PC-9 (cell line): ENCODE results near the gene GPM6B. TPM values are rescaled to one million over a fixed set of nuclear protein-coding genes. Genes with fewer than 3 reads are reported as not detected.
A peak's percentile ranks its signal among the peaks of the same experiment; 100 is the strongest.

Experiments used
- BruUV-seq: library from RNA; stranded (reverse); fragments of 400-500 nt; replicated peaks from 2 replicates; lab custom pipeline; 2021; lab: Mats Ljungman, UMichigan
- CTCF ChIA-PET: fragments of 300-600 bp; sonication (Branson Sonifier 250); formaldehyde crosslinking; loops from one replicate; lab custom pipeline; 2022; ENCODE audit warnings: antibody characterized with exemption; lab: Charles Lee
- POLR2A ChIA-PET: fragments of 300-600 bp; sonication (Branson Sonifier 250); formaldehyde crosslinking; loops from one replicate; lab custom pipeline; 2022; ENCODE audit warnings: antibody characterized with exemption; ENCODE audit not compliant: unreplicated experiment; lab: Charles Lee
- DNase-seq, 2 experiments: peaks; one replicate each; pipeline versions ENCODE4 v3.0.0 to v3.0.0-alpha.2; 2015 to 2022; ENCODE audit warnings: mixed read lengths in 1 of 2
- H2AFZ ChIP-seq: fragments of 200-600 bp; sonication (generic); 2 replicates; pipeline ENCODE4 v1.8.1; 2017; ENCODE audit warnings: antibody characterized with exemption
- H3F3A ChIP-seq: fragments of 200-600 bp; sonication (generic); 2 replicates; pipeline ENCODE4 v1.8.1; 2017; ENCODE audit warnings: antibody characterized with exemption, mild to moderate bottlenecking, low read depth; ENCODE audit not compliant: insufficient read depth
- H3K27ac ChIP-seq: fragments of 200-600 bp; sonication (generic); 2 replicates; pipeline ENCODE4 v1.6.1; 2016; ENCODE audit warnings: mixed run types
- H3K27me3 ChIP-seq: fragments of 200-600 bp; sonication (generic); 2 replicates; pipeline ENCODE4 v1.6.1; 2016; ENCODE audit warnings: low read depth, mixed run types; ENCODE audit not compliant: insufficient read depth
- H3K36me3 ChIP-seq: fragments of 200-600 bp; sonication (generic); 2 replicates; pipeline ENCODE4 v1.6.1; 2016; ENCODE audit warnings: low read depth, mixed run types
- H3K4me1 ChIP-seq: fragments of 200-600 bp; sonication (generic); replicated peaks from 2 replicates; pipeline ENCODE4 v1.6.1; 2016; ENCODE audit warnings: mixed run types; ENCODE audit not compliant: insufficient read depth
- H3K4me2 ChIP-seq: fragments of 200-600 bp; sonication (generic); 2 replicates; pipeline ENCODE4 v1.6.1; 2017; ENCODE audit warnings: mixed run types
- H3K4me3 ChIP-seq: fragments of 200-600 bp; sonication (generic); 2 replicates; pipeline ENCODE4 v1.6.1; 2016; ENCODE audit warnings: mixed run types
- H3K79me2 ChIP-seq: fragments of 200-600 bp; sonication (generic); 2 replicates; pipeline ENCODE4 v1.6.1; 2017; ENCODE audit warnings: low read depth, mixed run types
- H3K9me2 ChIP-seq: fragments of 200-600 bp; sonication (generic); 2 replicates; pipeline ENCODE4 v1.8.1; 2017; ENCODE audit warnings: mild to moderate bottlenecking; ENCODE audit not compliant: insufficient read depth
- H3K9me3 ChIP-seq: fragments of 200-600 bp; sonication (generic); 2 replicates; pipeline ENCODE4 v1.8.1; 2016; ENCODE audit warnings: low read depth; ENCODE audit not compliant: insufficient read depth
- H4K20me1 ChIP-seq: fragments of 200-600 bp; sonication (generic); 2 replicates; pipeline ENCODE4 v1.8.1; 2017; ENCODE audit not compliant: insufficient read depth
- CTCF ChIP-seq: fragments of 200-600 bp; sonication (generic); conservative IDR thresholded peaks from 2 replicates; pipeline ENCODE4 v1.6.1; 2017; ENCODE audit warnings: mixed run types, antibody characterized with exemption, mild to moderate bottlenecking, moderate library complexity
- EZH2 ChIP-seq: fragments of 200-600 bp; sonication (generic); IDR thresholded peaks from 2 replicates; pipeline ENCODE4 v1.8.0; 2017; ENCODE audit warnings: antibody characterized with exemption, low read depth
- intact Hi-C: fragments of 100-400 bp; cut with micrococcal nuclease; formaldehyde crosslinking; loops from one replicate; pipeline ENCODE4 v1.10.0; 2022; ENCODE audit not compliant: unreplicated experiment
- total RNA-seq: library from RNA; stranded (reverse); gene quantifications from 2 replicates; pipeline ENCODE4 v1.2.3, GENCODE V29; 2021

Gene GPM6B
- total RNA-seq, 1 experiment from 2014 or later = not detected

GRCh38 chrX:13750204-13750603 is 66.7 kb downstream of the GPM6B start:
- H3K9me3 ChIP-seq = no peaks in the 10 kb centered on the region
- H2AFZ ChIP-seq = no peak overlapping the region
- H3K27ac ChIP-seq = no peak overlapping the region
- no peaks in the 10 kb centered on the region for H3F3A ChIP-seq
- ChIA-PET POLR2A (interaction anchor here (0.9 kb wide), 1 partner anchor 16 kb away, joined by 7 read pairs; the partner anchor contains the start of genes OFD1 and TRAPPC2), CTCF (no interaction called here)
- peaks cover 12% of the 10 kb centered on the region for H3K36me3 ChIP-seq
- peak in 1 of 2 experiments; percentile 44 for DNase-seq
- intact Hi-C loops = loop anchor here (1.0 kb wide), 2 partner anchors 92 to 280 kb away; no protein-coding TSS in a partner anchor
- no peaks in the 10 kb centered on the region for H3K9me2 ChIP-seq
- H3K4me3 ChIP-seq = no peak overlapping the region
- no TSS peak for BruUV-seq
- H3K4me2 ChIP-seq = no peak overlapping the region
- H3K79me2 ChIP-seq = no peaks in the 10 kb centered on the region
- no peaks in the 10 kb centered on the region for H3K4me1 ChIP-seq
- no peaks in the 10 kb centered on the region for H4K20me1 ChIP-seq
- TF ChIP-seq EZH2 = no peak
- peak; percentile 68 for TF ChIP-seq CTCF
- no peaks in the 10 kb centered on the region for H3K27me3 ChIP-seq

- H4K20me1 ChIP-seq = no peaks in the 10 kb centered on the region
- DNase-seq = no peak
- no peaks in the 10 kb centered on the region for H3K4me1 ChIP-seq
- H3K27ac ChIP-seq = no peak overlapping the region
- TF ChIP-seq CTCF (no peak), EZH2 (no peak)
- no TSS peak for BruUV-seq
- no peak overlapping the region for H3K4me2 ChIP-seq
- H3K79me2 ChIP-seq = no peaks in the 10 kb centered on the region
- ChIA-PET POLR2A (no interaction called here), CTCF (interaction anchor here (0.7 kb wide), 1 partner anchor 264 kb away, joined by 8 read pairs; no protein-coding TSS in a partner anchor)
- intact Hi-C loops = loop anchor here (5.0 kb wide), 1 partner anchor 241 kb away; no protein-coding TSS in a partner anchor
- no peak overlapping the region for H2AFZ ChIP-seq
- no peak overlapping the region for H3K4me3 ChIP-seq
- peaks cover 17% of the 10 kb centered on the region for H3K36me3 ChIP-seq
- H3K27me3 ChIP-seq = no peaks in the 10 kb centered on the region
- H3K9me2 ChIP-seq = no peaks in the 10 kb centered on the region
- H3F3A ChIP-seq = no peaks in the 10 kb centered on the region
- H3K9me3 ChIP-seq = no peaks in the 10 kb centered on the region
Observed at GRCh38 chrX:13748486-13748885, 68.4 kb downstream of the GPM6B start.

- TF ChIP-seq EZH2 = no peak
- peak; percentile 47 for TF ChIP-seq CTCF
- Histone ChIP-seq H3K27me3 (no peaks in the 10 kb centered on the region), H3F3A (no peaks in the 10 kb centered on the region), H4K20me1 (no peaks in the 10 kb centered on the region), H2AFZ (no peak overlapping the region), H3K27ac (no peak overlapping the region), H3K4me1 (no peaks in the 10 kb centered on the region), H3K79me2 (no peaks in the 10 kb centered on the region), H3K36me3 (peaks cover 19% of the 10 kb centered on the region), H3K4me3 (no peak overlapping the region), H3K4me2 (no peak overlapping the region), H3K9me3 (no peaks in the 10 kb centered on the region), H3K9me2 (no peaks in the 10 kb centered on the region)
- CTCF ChIA-PET = no interaction called here
- intact Hi-C loops = loop anchor here (5.0 kb wide), 1 partner anchor 241 kb away; no protein-coding TSS in a partner anchor
- DNase-seq = peak; percentile 18 to 49
- no TSS peak for BruUV-seq
- POLR2A ChIA-PET = no interaction called here
Observed at GRCh38 chrX:13747836-13748235, 69.1 kb downstream of the GPM6B start.
